Osteocyte (in vitro differentiated cells): ENCODE measurements around the gene LCE1A. TPM values are rescaled to one million over a fixed set of nuclear protein-coding genes. Genes with fewer than 3 reads are reported as not detected.

Source experiments
- DNase-seq: peaks from one replicate; pipeline ENCODE4 v3.0.0; 2021; ENCODE audit warnings: mixed read lengths; ENCODE audit not compliant: unreplicated experiment; ENCODE audit errors: extremely low spot score
- H3K27ac Mint-ChIP-seq: one replicate; pipeline ENCODE4 v1.8.0; 2021; ENCODE audit warnings: mild to moderate bottlenecking, mixed read lengths; ENCODE audit not compliant: unreplicated experiment
- H3K27me3 Mint-ChIP-seq: one replicate; pipeline ENCODE4 v1.8.0; 2021; ENCODE audit warnings: mixed read lengths; ENCODE audit not compliant: unreplicated experiment
- H3K36me3 Mint-ChIP-seq: one replicate; pipeline ENCODE4 v1.8.0; 2021; ENCODE audit warnings: mixed read lengths; ENCODE audit not compliant: unreplicated experiment
- H3K4me1 Mint-ChIP-seq: one replicate; pipeline ENCODE4 v1.8.0; 2021; ENCODE audit warnings: mixed read lengths; ENCODE audit not compliant: unreplicated experiment
- H3K4me3 Mint-ChIP-seq: one replicate; pipeline ENCODE4 v1.8.0; 2021; ENCODE audit warnings: mild to moderate bottlenecking, moderate library complexity, mixed read lengths; ENCODE audit not compliant: unreplicated experiment
- H3K9me3 Mint-ChIP-seq: one replicate; pipeline ENCODE4 v1.8.0; 2021; ENCODE audit warnings: mixed read lengths; ENCODE audit not compliant: unreplicated experiment
- total RNA-seq: library from RNA; stranded (reverse); gene quantifications from 2 replicates; pipeline ENCODE4 v1.2.1, GENCODE V29; 2021
- TF ChIP-seq, protein P1 (sequence below): fragments of 200-600 bp; sonication (generic); IDR thresholded peaks from 2 replicates; pipeline ENCODE4 v1.5.0; 2021; ENCODE audit warnings: antibody characterized with exemption, mild to moderate bottlenecking, moderate library complexity

Gene LCE1A
- total RNA-seq, 1 donor from 2014 or later = not detected

GRCh38 chr1:152796421-152796820 lies 30.9 kb upstream of the LCE1A start, which contains the start of gene LCE1D:
TSS of gene LCE1D (plus strand) at chr1:152796721. CDS start at chr1:152797795, 1,074 bp downstream.
- Mint-ChIP-seq H3K27ac (no peak within 1 kb of the TSS), H3K4me3 (no peak within 1 kb of the TSS), H3K9me3 (peaks cover 4% of the 10 kb centered on the region), H3K4me1 (no peaks in the 10 kb centered on the region), H3K27me3 (no peaks in the 10 kb centered on the region), H3K36me3 (no peaks in the 10 kb centered on the region)
- DNase-seq = no peak
- TF ChIP-seq, protein P1, sequence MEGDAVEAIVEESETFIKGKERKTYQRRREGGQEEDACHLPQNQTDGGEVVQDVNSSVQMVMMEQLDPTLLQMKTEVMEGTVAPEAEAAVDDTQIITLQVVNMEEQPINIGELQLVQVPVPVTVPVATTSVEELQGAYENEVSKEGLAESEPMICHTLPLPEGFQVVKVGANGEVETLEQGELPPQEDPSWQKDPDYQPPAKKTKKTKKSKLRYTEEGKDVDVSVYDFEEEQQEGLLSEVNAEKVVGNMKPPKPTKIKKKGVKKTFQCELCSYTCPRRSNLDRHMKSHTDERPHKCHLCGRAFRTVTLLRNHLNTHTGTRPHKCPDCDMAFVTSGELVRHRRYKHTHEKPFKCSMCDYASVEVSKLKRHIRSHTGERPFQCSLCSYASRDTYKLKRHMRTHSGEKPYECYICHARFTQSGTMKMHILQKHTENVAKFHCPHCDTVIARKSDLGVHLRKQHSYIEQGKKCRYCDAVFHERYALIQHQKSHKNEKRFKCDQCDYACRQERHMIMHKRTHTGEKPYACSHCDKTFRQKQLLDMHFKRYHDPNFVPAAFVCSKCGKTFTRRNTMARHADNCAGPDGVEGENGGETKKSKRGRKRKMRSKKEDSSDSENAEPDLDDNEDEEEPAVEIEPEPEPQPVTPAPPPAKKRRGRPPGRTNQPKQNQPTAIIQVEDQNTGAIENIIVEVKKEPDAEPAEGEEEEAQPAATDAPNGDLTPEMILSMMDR = no peak

DNA sequence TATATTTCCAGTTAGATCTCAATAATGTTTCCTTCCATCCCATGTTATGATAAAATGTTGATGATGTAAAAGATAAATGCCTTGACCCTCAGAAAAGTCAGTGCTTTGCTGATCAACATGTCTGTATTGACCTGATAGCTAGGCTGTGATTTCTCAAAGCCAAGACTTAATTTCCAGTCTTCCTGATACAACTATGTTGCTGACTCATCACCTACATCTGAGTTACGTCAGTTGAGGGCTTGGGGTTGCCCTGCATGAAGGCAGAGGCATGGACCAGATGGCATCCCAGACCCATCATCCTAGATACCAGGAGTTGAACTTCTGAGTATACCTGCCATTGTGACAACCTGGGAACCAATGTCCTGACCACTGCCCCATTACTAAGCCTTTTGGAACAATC lies 25.9 kb upstream of the LCE1A start:
- TF ChIP-seq, protein P1 = no peak
- DNase-seq = no peak
- Mint-ChIP-seq H3K27ac (no peak overlapping the region), H3K27me3 (no peaks in the 10 kb centered on the region), H3K36me3 (no peaks in the 10 kb centered on the region), H3K4me3 (no peak overlapping the region), H3K4me1 (no peaks in the 10 kb centered on the region), H3K9me3 (peaks cover 5% of the 10 kb centered on the region)

- H3K27ac Mint-ChIP-seq = no peak within 1 kb of the TSS
Observed at GRCh38 chr1:152806576-152806975, 20.7 kb upstream of the LCE1A start, which contains the start of gene LCE1C. TSS of gene LCE1C (minus strand) at chr1:152806651. CDS start at chr1:152805478, 1,173 bp downstream.

GRCh38 chr1:152811050-152811449 lies 16.2 kb upstream of the LCE1A start:
- no peak for DNase-seq
- Mint-ChIP-seq H3K4me1 (no peaks in the 10 kb centered on the region), H3K27ac (no peak overlapping the region), H3K4me3 (no peak overlapping the region), H3K9me3 (peaks cover 4% of the 10 kb centered on the region), H3K36me3 (no peaks in the 10 kb centered on the region), H3K27me3 (no peaks in the 10 kb centered on the region)
- TF ChIP-seq, protein P1 = no peak

More at GRCh38 chr1:152806576-152806975, 20.7 kb upstream of the LCE1A start, which contains the start of gene LCE1C:
- no peak for DNase-seq
- Mint-ChIP-seq H3K27me3 (no peaks in the 10 kb centered on the region), H3K4me3 (no peak within 1 kb of the TSS), H3K36me3 (no peaks in the 10 kb centered on the region), H3K4me1 (no peaks in the 10 kb centered on the region), H3K9me3 (no peaks in the 10 kb centered on the region)
- TF ChIP-seq, protein P1 = no peak

DNA sequence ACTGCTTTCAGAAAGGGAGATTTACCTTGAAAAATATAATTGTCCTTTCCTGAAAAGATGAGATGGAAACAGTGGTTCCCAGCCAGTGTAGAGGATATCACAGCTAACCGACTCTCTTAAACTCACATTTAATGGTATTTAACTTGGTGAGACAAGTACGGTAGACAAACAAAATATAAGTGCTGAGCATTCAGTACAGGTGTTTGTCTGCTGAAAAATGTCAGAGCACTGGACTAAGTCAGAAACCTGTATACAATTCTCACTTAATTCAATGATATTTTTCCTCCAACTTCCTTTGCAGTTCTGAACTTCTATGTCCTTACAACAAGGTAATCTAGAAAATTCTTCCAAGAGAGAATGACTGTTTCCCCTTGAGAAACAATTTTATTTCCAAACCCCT lies 15.6 kb upstream of the LCE1A start, which contains the start of gene LCE1B:
Gene LCE1B (plus strand): TSS at position 301 of the 400 bp plus-strand sequence. CDS start 476 bp downstream, outside the sequence.
- H3K27me3 Mint-ChIP-seq = no peaks in the 10 kb centered on the region
- no peak for DNase-seq
- no peak within 1 kb of the TSS for H3K4me3 Mint-ChIP-seq
- no peak within 1 kb of the TSS for H3K27ac Mint-ChIP-seq
- no peaks in the 10 kb centered on the region for H3K36me3 Mint-ChIP-seq
- peaks cover 4% of the 10 kb centered on the region for H3K9me3 Mint-ChIP-seq
- TF ChIP-seq, protein P1 = no peak
- no peaks in the 10 kb centered on the region for H3K4me1 Mint-ChIP-seq
